Caco-2 (cell line): ENCODE results near the gene OR1K1. TPM values are rescaled to one million over a fixed set of nuclear protein-coding genes. Genes with fewer than 3 reads are reported as not detected.

Source experiments
- BruUV-seq: library from RNA; stranded (reverse); fragments of 400-500 nt; replicated peaks from 2 replicates; lab custom pipeline; 2021; lab: Mats Ljungman, UMichigan
- CTCF ChIA-PET: fragments of 300-600 bp; sonication (Branson Sonifier 250); formaldehyde crosslinking; loops from one replicate; lab custom pipeline; 2022; ENCODE audit warnings: antibody characterized with exemption; lab: Charles Lee
- POLR2A ChIA-PET: fragments of 300-600 bp; sonication (Branson Sonifier 250); formaldehyde crosslinking; loops from one replicate; lab custom pipeline; 2022; ENCODE audit warnings: antibody characterized with exemption; lab: Charles Lee
- DNase-seq, 2 experiments: peaks; one replicate each; pipeline versions ENCODE4 v3.0.0 to v3.0.0-alpha.2; 2020 to 2022
- H3K27me3 ChIP-seq: replicated peaks from 2 replicates; pipeline ENCODE4 v1.6.0; 2011; ENCODE audit warnings: low read length; ENCODE audit not compliant: control insufficient read depth, insufficient read depth
- H3K36me3 ChIP-seq: 2 replicates; pipeline ENCODE4 v1.5.1; 2011; ENCODE audit warnings: low read length; ENCODE audit not compliant: control insufficient read depth, insufficient read depth
- H3K4me1 ChIP-seq: fragments of 250-450 bp; sonication (Bioruptor Pico); 2 replicates; pipeline ENCODE4 v1.5.1; 2020; ENCODE audit warnings: mild to moderate bottlenecking
- H3K4me3 ChIP-seq: 2 replicates; pipeline ENCODE4 v1.5.1; 2011; ENCODE audit warnings: low read depth, mild to moderate bottlenecking, control low read depth, low read length
- H3K9me3 ChIP-seq: fragments of 250-450 bp; sonication (Bioruptor Pico); 2 replicates; pipeline ENCODE4 v1.5.1; 2020; ENCODE audit warnings: mild to moderate bottlenecking, moderate library complexity
- H3K27ac Mint-ChIP-seq: one replicate; pipeline ENCODE4 v1.8.0; 2022; ENCODE audit warnings: mixed read lengths; ENCODE audit not compliant: unreplicated experiment
- H3K27me3 Mint-ChIP-seq: one replicate; pipeline ENCODE4 v1.8.0; 2022; ENCODE audit warnings: mixed read lengths; ENCODE audit not compliant: insufficient read depth, unreplicated experiment
- H3K36me3 Mint-ChIP-seq: one replicate; pipeline ENCODE4 v1.8.0; 2022; ENCODE audit warnings: mild to moderate bottlenecking, mixed read lengths; ENCODE audit not compliant: insufficient read depth, unreplicated experiment
- H3K4me1 Mint-ChIP-seq: one replicate; pipeline ENCODE4 v1.8.0; 2022; ENCODE audit warnings: low read depth, mixed read lengths; ENCODE audit not compliant: unreplicated experiment
- H3K4me3 Mint-ChIP-seq: one replicate; pipeline ENCODE4 v1.8.0; 2022; ENCODE audit warnings: mild to moderate bottlenecking, moderate library complexity, mixed read lengths; ENCODE audit not compliant: unreplicated experiment
- H3K9me3 Mint-ChIP-seq: one replicate; pipeline ENCODE4 v1.8.0; 2022; ENCODE audit warnings: mixed read lengths; ENCODE audit not compliant: unreplicated experiment
- CTCF ChIP-seq, 2 experiments: fragments of 200-600 bp in 1 of 2; IDR thresholded peaks; 1 replicate in 1 of 2; 2 replicates in 1 of 2; pipeline versions ENCODE4 v1.5.1 to v1.8.0; 2011 to 2022; ENCODE audit warnings: antibody characterized with exemption in 1 of 2, control low read depth in 1 of 2, inconsistent platforms in 1 of 2, low read depth in 1 of 2, low read length in 1 of 2, mild to moderate bottlenecking in 1 of 2, moderate library complexity in 1 of 2; ENCODE audit not compliant: insufficient read depth in 1 of 2, severe bottlenecking in 1 of 2, unreplicated experiment in 1 of 2
- intact Hi-C: fragments of 100-400 bp; cut with micrococcal nuclease; formaldehyde crosslinking; loops from one replicate; pipeline ENCODE4 v1.10.0; 2022; ENCODE audit not compliant: unreplicated experiment
- total RNA-seq: library from RNA; stranded (reverse); gene quantifications from 2 replicates; pipeline ENCODE4 v1.2.3, GENCODE V29; 2022

The OR1K1 gene
- total RNA-seq, 1 experiment from 2014 or later, result not detected

GRCh38 chr9:122779181-122779580 is 20.7 kb upstream of the OR1K1 start:
- Mint-ChIP-seq H3K27ac (no peak overlapping the region), H3K4me1 (peaks cover 13% of the 10 kb centered on the region), H3K9me3 (peaks cover 11% of the 10 kb centered on the region), H3K36me3 (no peaks in the 10 kb centered on the region), H3K27me3 (no peaks in the 10 kb centered on the region), H3K4me3 (no peak overlapping the region)
- H3K4me3 ChIP-seq, result no peak overlapping the region
- ChIA-PET CTCF (no interaction called here), POLR2A (no interaction called here)
- no peaks in the 10 kb centered on the region; the same call in 1 of the 2 replicates for H3K9me3 ChIP-seq
- peaks cover 20% of the 10 kb centered on the region for H3K4me1 ChIP-seq
- no TSS peak for BruUV-seq
- no peak for TF ChIP-seq CTCF (IDR thresholded peaks at IDR 0.05; ENCODE audit: insufficient read depth in 1 of 2, low read depth in 1 of 2, low read length in 1 of 2, severe bottlenecking in 1 of 2, unreplicated experiment in 1 of 2)
- intact Hi-C loops, result no loop called here
- no peaks in the 10 kb centered on the region for H3K27me3 ChIP-seq
- no peaks in the 10 kb centered on the region for H3K36me3 ChIP-seq
- no peak for DNase-seq

GRCh38 chr9:122780026-122780425 is 19.9 kb upstream of the OR1K1 start:
- DNase-seq, result peak in 1 of 2 experiments; percentile 6
- peaks cover 11% of the 10 kb centered on the region for H3K9me3 Mint-ChIP-seq

GRCh38 chr9:122781671-122782070 is 18.3 kb upstream of the OR1K1 start:
- Mint-ChIP-seq H3K27ac (no peak overlapping the region), H3K4me3 (no peak overlapping the region), H3K9me3 (peaks cover 11% of the 10 kb centered on the region), H3K27me3 (no peaks in the 10 kb centered on the region), H3K36me3 (no peaks in the 10 kb centered on the region), H3K4me1 (peaks cover 21% of the 10 kb centered on the region)
- Histone ChIP-seq H3K4me3 (no peak overlapping the region), H3K27me3 (no peaks in the 10 kb centered on the region), H3K4me1 (peaks cover 34% of the 10 kb centered on the region), H3K36me3 (no peaks in the 10 kb centered on the region), H3K9me3 (no peaks in the 10 kb centered on the region; the same call in 1 of the 2 replicates)
- no peak for DNase-seq
- ChIA-PET POLR2A (no interaction called here), CTCF (no interaction called here)
- no peak for TF ChIP-seq CTCF (IDR thresholded peaks at IDR 0.05; ENCODE audit: insufficient read depth in 1 of 2, low read depth in 1 of 2, low read length in 1 of 2, severe bottlenecking in 1 of 2, unreplicated experiment in 1 of 2)
- intact Hi-C loops, result no loop called here
- no TSS peak for BruUV-seq

More at GRCh38 chr9:122780026-122780425, 19.9 kb upstream of the OR1K1 start:
- TF ChIP-seq CTCF (IDR thresholded peaks at IDR 0.05; ENCODE audit: insufficient read depth in 1 of 2, low read depth in 1 of 2, low read length in 1 of 2, severe bottlenecking in 1 of 2, unreplicated experiment in 1 of 2), result no peak
- H3K27ac Mint-ChIP-seq, result peak overlapping the region; percentile 78
- intact Hi-C loops, result no loop called here
- peaks cover 20% of the 10 kb centered on the region for H3K4me1 Mint-ChIP-seq
- Histone ChIP-seq H3K36me3 (no peaks in the 10 kb centered on the region), H3K4me1 (peaks cover 28% of the 10 kb centered on the region), H3K27me3 (no peaks in the 10 kb centered on the region), H3K4me3 (no peak overlapping the region), H3K9me3 (no peaks in the 10 kb centered on the region; the same call in 1 of the 2 replicates)
- H3K36me3 Mint-ChIP-seq, result no peaks in the 10 kb centered on the region
- no TSS peak for BruUV-seq
- ChIA-PET POLR2A (no interaction called here), CTCF (no interaction called here)
- no peaks in the 10 kb centered on the region for H3K27me3 Mint-ChIP-seq
- H3K4me3 Mint-ChIP-seq, result no peak overlapping the region
